Caco-2 (cell line): ENCODE data around the gene KCNK16. TPM values are rescaled to one million over a fixed set of nuclear protein-coding genes. Genes with fewer than 3 reads are reported as not detected.

Experiments used
- BruUV-seq: library from RNA; stranded (reverse); fragments of 400-500 nt; replicated peaks from 2 replicates; lab custom pipeline; 2021; lab: Mats Ljungman, UMichigan
- CTCF ChIA-PET: fragments of 300-600 bp; sonication (Branson Sonifier 250); formaldehyde crosslinking; loops from one replicate; lab custom pipeline; 2022; ENCODE audit warnings: antibody characterized with exemption; lab: Charles Lee
- POLR2A ChIA-PET: fragments of 300-600 bp; sonication (Branson Sonifier 250); formaldehyde crosslinking; loops from one replicate; lab custom pipeline; 2022; ENCODE audit warnings: antibody characterized with exemption; lab: Charles Lee
- DNase-seq, 2 experiments: peaks; one replicate each; pipeline versions ENCODE4 v3.0.0 to v3.0.0-alpha.2; 2020 to 2022
- H3K27me3 ChIP-seq: replicated peaks from 2 replicates; pipeline ENCODE4 v1.6.0; 2011; ENCODE audit warnings: low read length; ENCODE audit not compliant: control insufficient read depth, insufficient read depth
- H3K36me3 ChIP-seq: 2 replicates; pipeline ENCODE4 v1.5.1; 2011; ENCODE audit warnings: low read length; ENCODE audit not compliant: control insufficient read depth, insufficient read depth
- H3K4me1 ChIP-seq: fragments of 250-450 bp; sonication (Bioruptor Pico); 2 replicates; pipeline ENCODE4 v1.5.1; 2020; ENCODE audit warnings: mild to moderate bottlenecking
- H3K4me3 ChIP-seq: 2 replicates; pipeline ENCODE4 v1.5.1; 2011; ENCODE audit warnings: low read depth, mild to moderate bottlenecking, control low read depth, low read length
- H3K9me3 ChIP-seq: fragments of 250-450 bp; sonication (Bioruptor Pico); 2 replicates; pipeline ENCODE4 v1.5.1; 2020; ENCODE audit warnings: mild to moderate bottlenecking, moderate library complexity
- H3K27ac Mint-ChIP-seq: one replicate; pipeline ENCODE4 v1.8.0; 2022; ENCODE audit warnings: mixed read lengths; ENCODE audit not compliant: unreplicated experiment
- H3K27me3 Mint-ChIP-seq: one replicate; pipeline ENCODE4 v1.8.0; 2022; ENCODE audit warnings: mixed read lengths; ENCODE audit not compliant: insufficient read depth, unreplicated experiment
- H3K36me3 Mint-ChIP-seq: one replicate; pipeline ENCODE4 v1.8.0; 2022; ENCODE audit warnings: mild to moderate bottlenecking, mixed read lengths; ENCODE audit not compliant: insufficient read depth, unreplicated experiment
- H3K4me1 Mint-ChIP-seq: one replicate; pipeline ENCODE4 v1.8.0; 2022; ENCODE audit warnings: low read depth, mixed read lengths; ENCODE audit not compliant: unreplicated experiment
- H3K4me3 Mint-ChIP-seq: one replicate; pipeline ENCODE4 v1.8.0; 2022; ENCODE audit warnings: mild to moderate bottlenecking, moderate library complexity, mixed read lengths; ENCODE audit not compliant: unreplicated experiment
- H3K9me3 Mint-ChIP-seq: one replicate; pipeline ENCODE4 v1.8.0; 2022; ENCODE audit warnings: mixed read lengths; ENCODE audit not compliant: unreplicated experiment
- CTCF ChIP-seq, 2 experiments: fragments of 200-600 bp in 1 of 2; IDR thresholded peaks; 1 replicate in 1 of 2; 2 replicates in 1 of 2; pipeline versions ENCODE4 v1.5.1 to v1.8.0; 2011 to 2022; ENCODE audit warnings: antibody characterized with exemption in 1 of 2, control low read depth in 1 of 2, inconsistent platforms in 1 of 2, low read depth in 1 of 2, low read length in 1 of 2, mild to moderate bottlenecking in 1 of 2, moderate library complexity in 1 of 2; ENCODE audit not compliant: insufficient read depth in 1 of 2, severe bottlenecking in 1 of 2, unreplicated experiment in 1 of 2
- intact Hi-C: fragments of 100-400 bp; cut with micrococcal nuclease; formaldehyde crosslinking; loops from one replicate; pipeline ENCODE4 v1.10.0; 2022; ENCODE audit not compliant: unreplicated experiment
- total RNA-seq: library from RNA; stranded (reverse); gene quantifications from 2 replicates; pipeline ENCODE4 v1.2.3, GENCODE V29; 2022

The KCNK16 gene
- total RNA-seq, 1 experiment from 2014 or later = not detected

- Histone ChIP-seq H3K4me1 (peaks cover 17% of the 10 kb centered on the region), H3K36me3 (no peaks in the 10 kb centered on the region), H3K27me3 (no peaks in the 10 kb centered on the region), H3K9me3 (no peaks in the 10 kb centered on the region), H3K4me3 (no peak overlapping the region)
- no peaks in the 10 kb centered on the region for H3K9me3 Mint-ChIP-seq
- H3K4me1 Mint-ChIP-seq = peaks cover 10% of the 10 kb centered on the region
- CTCF ChIA-PET = interaction anchor here (0.6 to 2.9 kb wide), 15 partner anchors 22 to 306 kb away, joined by 3 to 34 read pairs (median 5); no protein-coding TSS in a partner anchor
- POLR2A ChIA-PET = no interaction called here
- peak; percentile 87 to 90 for TF ChIP-seq CTCF (IDR thresholded peaks at IDR 0.05; ENCODE audit: insufficient read depth in 1 of 2, low read depth in 1 of 2, low read length in 1 of 2, severe bottlenecking in 1 of 2, unreplicated experiment in 1 of 2)
- H3K27ac Mint-ChIP-seq = no peak overlapping the region
- intact Hi-C loops = loop anchor here (1.0 to 2.0 kb wide), 6 partner anchors 36 to 330 kb away; partner anchors contain the start of gene KCNK5
- no peaks in the 10 kb centered on the region for H3K36me3 Mint-ChIP-seq
- no peaks in the 10 kb centered on the region for H3K27me3 Mint-ChIP-seq
- H3K4me3 Mint-ChIP-seq = peak overlapping the region; percentile 57
- BruUV-seq = no TSS peak
- peak; percentile 84 to 88 for DNase-seq
Observed at GRCh38 chr6:39302669-39303424, 19.7 kb downstream of the KCNK16 start.

GRCh38 chr6:39302011-39302410, 20.5 kb downstream of the KCNK16 start:
- no peaks in the 10 kb centered on the region for H3K36me3 Mint-ChIP-seq
- H3K4me1 Mint-ChIP-seq = peaks cover 14% of the 10 kb centered on the region
- H3K9me3 Mint-ChIP-seq = no peaks in the 10 kb centered on the region
- no TSS peak for BruUV-seq
- no peak for DNase-seq
- ChIA-PET POLR2A (no interaction called here), CTCF (interaction anchor here (1.2 to 2.9 kb wide), 6 partner anchors 21 to 200 kb away, joined by 3 to 34 read pairs (median 9); no protein-coding TSS in a partner anchor)
- no peaks in the 10 kb centered on the region for H3K36me3 ChIP-seq
- no peak overlapping the region for H3K4me3 Mint-ChIP-seq
- no peak for TF ChIP-seq CTCF (IDR thresholded peaks at IDR 0.05; ENCODE audit: insufficient read depth in 1 of 2, low read depth in 1 of 2, low read length in 1 of 2, severe bottlenecking in 1 of 2, unreplicated experiment in 1 of 2)
- H3K9me3 ChIP-seq = no peaks in the 10 kb centered on the region
- no peaks in the 10 kb centered on the region for H3K27me3 Mint-ChIP-seq
- H3K27ac Mint-ChIP-seq = no peak overlapping the region
- intact Hi-C loops = loop anchor here (2.0 kb wide), 3 partner anchors 35 to 329 kb away; no protein-coding TSS in a partner anchor
- H3K27me3 ChIP-seq = no peaks in the 10 kb centered on the region
- peaks cover 21% of the 10 kb centered on the region for H3K4me1 ChIP-seq
- H3K4me3 ChIP-seq = no peak overlapping the region

GRCh38 chr6:39301606-39302005, 20.9 kb downstream of the KCNK16 start:
- Histone ChIP-seq H3K9me3 (no peaks in the 10 kb centered on the region), H3K4me3 (no peak overlapping the region), H3K27me3 (no peaks in the 10 kb centered on the region), H3K36me3 (no peaks in the 10 kb centered on the region), H3K4me1 (peaks cover 21% of the 10 kb centered on the region)
- ChIA-PET POLR2A (no interaction called here), CTCF (interaction anchor here (2.7 kb wide), 1 partner anchor 94 kb away, joined by 12 read pairs; no protein-coding TSS in a partner anchor)
- Mint-ChIP-seq H3K36me3 (no peaks in the 10 kb centered on the region), H3K4me3 (no peak overlapping the region), H3K27ac (no peak overlapping the region), H3K4me1 (peaks cover 14% of the 10 kb centered on the region), H3K27me3 (no peaks in the 10 kb centered on the region), H3K9me3 (no peaks in the 10 kb centered on the region)
- intact Hi-C loops = loop anchor here (2.0 kb wide), 3 partner anchors 35 to 329 kb away; no protein-coding TSS in a partner anchor
- DNase-seq = no peak
- BruUV-seq = no TSS peak
- peak in 1 of 2 experiments; percentile 7 for TF ChIP-seq CTCF (IDR thresholded peaks at IDR 0.05; ENCODE audit: insufficient read depth in 1 of 2, low read depth in 1 of 2, low read length in 1 of 2, severe bottlenecking in 1 of 2, unreplicated experiment in 1 of 2)
